Measurements from ENCODE around the gene RAB11FIP2. TPM values are rescaled to one million over a fixed set of nuclear protein-coding genes. Genes with fewer than 3 reads are reported as not detected.
A peak's percentile ranks its signal among the peaks of the same experiment; 100 is the strongest.

Gene RAB11FIP2
- total and polyA plus RNA-seq, 2 donors (not counting 1 experiment from before 2014, with no cell fraction given), result 13.6 to 17.5 TPM

DNA sequence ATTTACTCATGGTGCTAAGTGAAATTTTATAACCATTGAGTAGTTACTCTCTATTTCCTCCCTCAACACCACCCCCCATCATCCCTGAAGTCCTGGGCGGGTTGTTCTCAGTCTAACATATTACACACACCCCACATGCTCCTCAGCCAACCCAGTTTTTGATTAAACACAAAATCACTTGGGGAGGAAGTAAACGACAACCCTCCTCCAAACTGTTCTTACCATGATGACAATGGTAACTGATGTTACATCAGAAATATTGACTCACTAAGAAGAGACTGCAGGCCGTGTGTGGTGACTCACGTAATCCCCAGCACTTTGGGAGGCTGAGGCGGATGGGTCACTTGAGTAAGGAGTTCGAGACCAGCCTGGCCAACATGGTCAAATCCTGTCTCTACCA lies 44.2 kb downstream of the RAB11FIP2 start:
- Histone ChIP-seq H4K20me1 (ENCODE audit: control insufficient read depth, extremely low read depth, insufficient read depth, low read length) (no peaks in the 10 kb centered on the region), H3K4me1 (ENCODE audit: control insufficient read depth, extremely low read depth, insufficient read depth, low read length) (no peaks in the 10 kb centered on the region), H2AFZ (ENCODE audit: low read length) (no peak overlapping the region), H3K79me2 (ENCODE audit: control insufficient read depth, insufficient read depth, low read length) (no peaks in the 10 kb centered on the region), H3K4me2 (ENCODE audit: extremely low read depth, insufficient read depth, low read length) (no peak overlapping the region), H3K27ac (ENCODE audit: insufficient read depth, low read length) (no peak overlapping the region), H3K4me3 (replicated peaks in 1 of 4; ENCODE audit: control extremely low read depth in 1 of 4, insufficient read depth in 1 of 4, low read depth in 3 of 4, low read length in 4 of 4) (no peak overlapping the region), H3K9me3 (ENCODE audit: control insufficient read depth, insufficient read depth, low read depth, low read length) (no peaks in the 10 kb centered on the region), H3K9ac (ENCODE audit: insufficient read depth, low read length) (no peak overlapping the region), H3K27me3 (ENCODE audit: control insufficient read depth, insufficient read depth, low read length) (no peaks in the 10 kb centered on the region), H3K36me3 (ENCODE audit: control insufficient read depth, insufficient read depth, low read length) (peaks cover 1% of the 10 kb centered on the region)
- DNase-seq (ENCODE audit: low read depth in 2 of 2), result peak; percentile 19 to 51
- no peak for TF ChIP-seq EZH2 (IDR thresholded peaks at IDR 0.05; ENCODE audit: low read length, missing control alignments)
- TF ChIP-seq, protein P1, sequence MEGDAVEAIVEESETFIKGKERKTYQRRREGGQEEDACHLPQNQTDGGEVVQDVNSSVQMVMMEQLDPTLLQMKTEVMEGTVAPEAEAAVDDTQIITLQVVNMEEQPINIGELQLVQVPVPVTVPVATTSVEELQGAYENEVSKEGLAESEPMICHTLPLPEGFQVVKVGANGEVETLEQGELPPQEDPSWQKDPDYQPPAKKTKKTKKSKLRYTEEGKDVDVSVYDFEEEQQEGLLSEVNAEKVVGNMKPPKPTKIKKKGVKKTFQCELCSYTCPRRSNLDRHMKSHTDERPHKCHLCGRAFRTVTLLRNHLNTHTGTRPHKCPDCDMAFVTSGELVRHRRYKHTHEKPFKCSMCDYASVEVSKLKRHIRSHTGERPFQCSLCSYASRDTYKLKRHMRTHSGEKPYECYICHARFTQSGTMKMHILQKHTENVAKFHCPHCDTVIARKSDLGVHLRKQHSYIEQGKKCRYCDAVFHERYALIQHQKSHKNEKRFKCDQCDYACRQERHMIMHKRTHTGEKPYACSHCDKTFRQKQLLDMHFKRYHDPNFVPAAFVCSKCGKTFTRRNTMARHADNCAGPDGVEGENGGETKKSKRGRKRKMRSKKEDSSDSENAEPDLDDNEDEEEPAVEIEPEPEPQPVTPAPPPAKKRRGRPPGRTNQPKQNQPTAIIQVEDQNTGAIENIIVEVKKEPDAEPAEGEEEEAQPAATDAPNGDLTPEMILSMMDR (conservative IDR thresholded peaks at IDR 0.05 in 1 of 2, IDR thresholded peaks at IDR 0.05 in 1 of 2; ENCODE audit: low read depth in 1 of 2, low read length in 2 of 2), result no peak

DNA sequence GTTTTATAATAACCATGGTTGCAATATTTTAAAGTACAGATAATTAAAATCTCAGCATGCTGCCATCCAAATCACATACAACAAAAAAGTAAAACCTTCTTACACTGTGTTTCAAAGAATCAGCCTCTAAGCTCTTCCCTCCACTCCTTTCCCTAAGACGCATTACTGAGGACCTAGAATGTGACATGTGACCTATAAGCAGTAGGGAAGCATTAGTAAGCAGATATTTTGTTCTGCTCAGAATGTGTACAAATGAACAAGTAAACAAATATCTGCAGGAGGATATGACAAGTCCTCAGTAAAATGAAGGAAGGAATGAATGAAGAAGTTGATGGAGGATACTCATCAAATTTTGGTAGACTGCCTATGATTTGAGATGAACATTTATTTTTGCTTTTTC lies 49.1 kb downstream of the RAB11FIP2 start:
- no peak overlapping the region for H3K9ac ChIP-seq (ENCODE audit: insufficient read depth, low read length)
- H4K20me1 ChIP-seq (ENCODE audit: control insufficient read depth, extremely low read depth, insufficient read depth, low read length), result no peaks in the 10 kb centered on the region
- no peak for DNase-seq (ENCODE audit: low read depth in 2 of 2)
- H3K9me3 ChIP-seq (ENCODE audit: control insufficient read depth, insufficient read depth, low read depth, low read length), result no peaks in the 10 kb centered on the region
- no peak overlapping the region for H3K27ac ChIP-seq (ENCODE audit: insufficient read depth, low read length)
- H3K27me3 ChIP-seq (ENCODE audit: control insufficient read depth, insufficient read depth, low read length), result no peaks in the 10 kb centered on the region
- no peaks in the 10 kb centered on the region for H3K4me1 ChIP-seq (ENCODE audit: control insufficient read depth, extremely low read depth, insufficient read depth, low read length)
- H2AFZ ChIP-seq (ENCODE audit: low read length), result no peak overlapping the region
- no peak overlapping the region for H3K4me2 ChIP-seq (ENCODE audit: extremely low read depth, insufficient read depth, low read length)
- H3K36me3 ChIP-seq (ENCODE audit: control insufficient read depth, insufficient read depth, low read length), result no peaks in the 10 kb centered on the region
- no peaks in the 10 kb centered on the region for H3K79me2 ChIP-seq (ENCODE audit: control insufficient read depth, insufficient read depth, low read length)
- no peak for TF ChIP-seq EZH2 (IDR thresholded peaks at IDR 0.05; ENCODE audit: low read length, missing control alignments)
- TF ChIP-seq, protein P1 (conservative IDR thresholded peaks at IDR 0.05 in 1 of 2, IDR thresholded peaks at IDR 0.05 in 1 of 2; ENCODE audit: low read depth in 1 of 2, low read length in 2 of 2), result no peak
- H3K4me3 ChIP-seq (replicated peaks in 1 of 4; ENCODE audit: control extremely low read depth in 1 of 4, insufficient read depth in 1 of 4, low read depth in 3 of 4, low read length in 4 of 4), result no peak overlapping the region

DNA sequence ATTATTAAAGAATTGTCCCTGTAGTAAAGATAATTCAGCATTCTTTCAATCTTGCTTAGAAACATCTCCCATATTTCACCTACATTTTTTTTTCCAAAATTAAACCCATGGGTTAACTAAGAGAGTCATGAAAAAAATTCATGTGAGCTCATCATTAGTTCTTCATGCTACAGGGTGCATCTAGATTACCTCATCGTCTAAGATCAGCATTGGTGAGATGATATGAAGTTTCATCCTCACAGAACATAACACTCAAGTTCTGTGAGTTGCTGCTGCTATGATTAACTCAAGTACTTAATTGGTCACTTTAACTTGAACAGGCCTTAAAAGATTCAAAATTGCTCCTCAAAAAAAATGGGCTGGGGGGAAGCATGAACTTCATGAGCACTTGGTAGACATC lies 50.0 kb downstream of the RAB11FIP2 start:
- Histone ChIP-seq H3K36me3 (ENCODE audit: control insufficient read depth, insufficient read depth, low read length) (no peaks in the 10 kb centered on the region), H3K9ac (ENCODE audit: insufficient read depth, low read length) (no peak overlapping the region), H3K27ac (ENCODE audit: insufficient read depth, low read length) (no peak overlapping the region), H3K79me2 (ENCODE audit: control insufficient read depth, insufficient read depth, low read length) (no peaks in the 10 kb centered on the region), H4K20me1 (ENCODE audit: control insufficient read depth, extremely low read depth, insufficient read depth, low read length) (no peaks in the 10 kb centered on the region), H2AFZ (ENCODE audit: low read length) (no peak overlapping the region), H3K27me3 (ENCODE audit: control insufficient read depth, insufficient read depth, low read length) (no peaks in the 10 kb centered on the region), H3K9me3 (ENCODE audit: control insufficient read depth, insufficient read depth, low read depth, low read length) (no peaks in the 10 kb centered on the region), H3K4me2 (ENCODE audit: extremely low read depth, insufficient read depth, low read length) (no peak overlapping the region), H3K4me3 (replicated peaks in 1 of 4; ENCODE audit: control extremely low read depth in 1 of 4, insufficient read depth in 1 of 4, low read depth in 3 of 4, low read length in 4 of 4) (no peak overlapping the region), H3K4me1 (ENCODE audit: control insufficient read depth, extremely low read depth, insufficient read depth, low read length) (no peaks in the 10 kb centered on the region)
- TF ChIP-seq, protein P1 (conservative IDR thresholded peaks at IDR 0.05 in 1 of 2, IDR thresholded peaks at IDR 0.05 in 1 of 2; ENCODE audit: low read depth in 1 of 2, low read length in 2 of 2), result no peak
- no peak for TF ChIP-seq EZH2 (IDR thresholded peaks at IDR 0.05; ENCODE audit: low read length, missing control alignments)
- no peak for DNase-seq (ENCODE audit: low read depth in 2 of 2)

Data from fibroblast of lung (primary cell).